Tibial nerve (tissue), 4 donors: ENCODE measurements around the gene RPUSD1.

Experiments
- CTCF ChIP-seq, 5 experiments: fragments of 200-600 bp in 3 of 5; fragments of 450-650 bp in 2 of 5; sonication (generic) in 3 of 5; IDR thresholded peaks; one replicate each; pipeline ENCODE4 v1.5.1; 2016 to 2019; ENCODE audit warnings: antibody characterized with exemption in 5 of 5, mild to moderate bottlenecking in 3 of 5, moderate library complexity in 2 of 5
- EP300 ChIP-seq, 2 donors: sonication (generic); formaldehyde crosslinking; IDR thresholded peaks; one replicate each; pipeline ENCODE4 v1.6.1; 2017; ENCODE audit warnings: antibody characterized with exemption in 2 of 2, mild to moderate bottlenecking in 1 of 2
- POLR2A ChIP-seq, 2 donors: fragments of 450-650 bp; IDR thresholded peaks; one replicate each; pipeline ENCODE4 v1.6.1; 2017; ENCODE audit warnings: antibody characterized with exemption in 2 of 2, mild to moderate bottlenecking in 2 of 2, moderate library complexity in 2 of 2

GRCh38 chr16:793414-793813 lies 5.2 kb upstream of the RPUSD1 start:
- TF ChIP-seq CTCF (IDR thresholded peaks at IDR 0.05) (no peak), POLR2A (IDR thresholded peaks at IDR 0.05) (no peak), EP300 (IDR thresholded peaks at IDR 0.05) (no peak)
